Activated CD8-positive, alpha-beta memory T cell treated with anti-CD3 and anti-CD28 coated beads for 24 hours (primary cell): ENCODE measurements around the gene KCNN3.

ENCODE experiments used
- DNase-seq: peaks from one replicate; pipeline ENCODE4 v3.0.0-alpha.2; 2020

Gene KCNN3

GRCh38 chr1:154879038-154879421 is 8.9 kb upstream of the KCNN3 start:
- no peak for DNase-seq

DNA sequence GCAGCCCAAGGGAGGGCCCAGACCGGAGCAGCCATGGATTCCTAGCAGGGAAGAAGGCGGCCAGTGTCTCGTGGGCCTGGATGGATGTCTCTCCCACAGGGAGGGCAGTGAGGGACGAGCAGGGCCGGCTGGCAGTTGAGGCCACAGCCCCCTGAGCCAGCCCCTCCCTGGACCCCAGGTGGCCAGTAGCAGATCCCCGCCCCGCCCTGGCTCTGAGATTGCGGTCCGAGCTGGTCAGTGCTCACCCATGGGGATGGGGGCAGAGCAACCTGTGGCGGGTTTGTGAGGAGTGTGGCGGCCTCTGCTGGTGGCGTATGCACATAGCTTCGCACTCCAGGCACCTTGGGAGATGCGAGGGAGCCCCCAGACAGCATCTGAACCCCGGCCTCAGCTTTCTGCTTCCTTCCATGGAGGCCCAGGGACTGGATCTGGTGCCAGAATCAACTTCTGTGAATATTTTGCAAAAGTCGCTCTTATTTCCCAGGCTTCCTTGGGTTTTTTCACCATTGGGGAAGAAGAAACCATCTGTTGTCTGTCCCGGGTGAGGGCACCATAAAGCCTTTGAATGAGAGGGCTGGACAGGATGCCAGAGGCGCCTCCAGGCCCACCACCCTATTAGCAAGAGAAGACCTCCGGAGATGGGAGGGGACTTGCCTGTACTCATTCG is 8.4 kb upstream of the KCNN3 start:
- DNase-seq: peak; percentile 91

DNA sequence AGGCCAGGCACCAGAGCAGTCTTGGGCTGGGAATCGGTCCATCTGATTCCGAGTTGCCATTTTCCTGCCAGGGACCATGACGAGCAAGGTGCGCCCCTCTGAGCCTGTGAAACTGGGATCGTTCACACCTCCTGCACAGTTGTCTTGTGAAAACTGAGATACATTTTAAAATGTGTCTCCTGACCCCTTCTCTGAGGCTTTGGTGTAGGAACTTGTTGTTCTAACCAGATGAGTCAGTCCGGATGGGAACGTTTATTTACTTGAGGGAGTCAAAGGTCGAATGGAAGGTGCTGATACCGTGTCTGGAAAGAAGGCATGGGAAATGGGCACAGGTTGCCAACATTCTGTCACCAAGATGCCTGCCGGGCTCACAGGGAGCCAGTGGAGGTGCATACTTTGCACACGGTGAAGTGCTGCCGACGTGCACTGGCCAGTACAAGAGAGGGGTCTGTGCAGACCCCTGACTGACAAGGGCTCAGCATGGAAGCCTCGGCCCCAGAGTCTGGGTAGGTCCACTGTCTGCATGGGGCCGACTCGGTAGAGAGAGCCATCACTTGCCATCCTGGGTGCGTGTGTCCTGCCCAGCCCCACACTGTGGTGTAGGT is 7.4 kb upstream of the KCNN3 start:
- DNase-seq: no peak

GRCh38 chr1:154876842-154877369 is 6.8 kb upstream of the KCNN3 start:
- no peak for DNase-seq

- DNase-seq: no peak
Measured at GRCh38 chr1:154874465-154874864, 4.4 kb upstream of the KCNN3 start.

- DNase-seq: no peak
Measured at GRCh38 chr1:154873321-154873950, 3.4 kb upstream of the KCNN3 start.

GRCh38 chr1:154871374-154871773 is 1.3 kb upstream of the KCNN3 start:
- no peak for DNase-seq

- DNase-seq: no peak
Measured at GRCh38 chr1:154870734-154871133, 653 bp upstream of the KCNN3 start.

- no peak for DNase-seq
Measured at GRCh38 chr1:154869351-154870114, 548 bp downstream of the KCNN3 start.

DNA sequence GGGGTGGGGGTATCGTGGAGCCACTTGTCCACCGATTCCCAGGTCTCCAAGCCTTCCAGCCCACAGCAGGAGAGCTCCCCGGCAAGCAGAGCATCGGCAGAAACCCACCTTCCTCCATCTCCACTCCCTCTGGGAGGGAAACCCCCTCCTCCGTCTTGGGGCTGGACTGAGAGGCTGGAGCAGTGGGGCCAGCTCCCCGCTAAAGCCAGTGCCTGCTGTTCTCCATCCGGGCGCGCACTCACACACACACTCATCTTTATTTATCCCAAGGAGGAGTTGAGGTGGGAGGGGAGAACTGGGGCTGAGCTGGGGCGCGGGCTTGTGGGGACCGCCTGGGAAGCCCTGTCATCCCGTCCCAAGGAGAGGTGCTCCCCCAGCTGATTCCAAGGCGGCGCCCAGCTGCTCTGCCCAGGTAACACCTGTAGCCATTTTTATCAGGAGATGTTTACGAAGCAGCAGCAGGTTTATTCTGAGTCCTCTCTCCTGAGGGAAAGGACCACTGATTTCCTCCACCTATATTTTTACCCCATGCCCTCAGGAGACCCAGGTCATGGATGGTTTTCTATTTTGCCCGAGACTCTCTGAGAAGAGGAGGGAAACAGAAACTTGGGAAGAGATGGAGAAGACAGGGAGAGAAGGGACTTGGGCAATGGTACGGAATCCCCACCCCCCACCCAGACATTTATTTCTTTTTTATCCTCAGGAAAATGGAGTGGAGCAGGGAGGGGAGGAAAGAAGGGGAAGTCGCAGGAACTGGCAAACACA is 2.1 kb downstream of the KCNN3 start:
- no peak for DNase-seq

DNA sequence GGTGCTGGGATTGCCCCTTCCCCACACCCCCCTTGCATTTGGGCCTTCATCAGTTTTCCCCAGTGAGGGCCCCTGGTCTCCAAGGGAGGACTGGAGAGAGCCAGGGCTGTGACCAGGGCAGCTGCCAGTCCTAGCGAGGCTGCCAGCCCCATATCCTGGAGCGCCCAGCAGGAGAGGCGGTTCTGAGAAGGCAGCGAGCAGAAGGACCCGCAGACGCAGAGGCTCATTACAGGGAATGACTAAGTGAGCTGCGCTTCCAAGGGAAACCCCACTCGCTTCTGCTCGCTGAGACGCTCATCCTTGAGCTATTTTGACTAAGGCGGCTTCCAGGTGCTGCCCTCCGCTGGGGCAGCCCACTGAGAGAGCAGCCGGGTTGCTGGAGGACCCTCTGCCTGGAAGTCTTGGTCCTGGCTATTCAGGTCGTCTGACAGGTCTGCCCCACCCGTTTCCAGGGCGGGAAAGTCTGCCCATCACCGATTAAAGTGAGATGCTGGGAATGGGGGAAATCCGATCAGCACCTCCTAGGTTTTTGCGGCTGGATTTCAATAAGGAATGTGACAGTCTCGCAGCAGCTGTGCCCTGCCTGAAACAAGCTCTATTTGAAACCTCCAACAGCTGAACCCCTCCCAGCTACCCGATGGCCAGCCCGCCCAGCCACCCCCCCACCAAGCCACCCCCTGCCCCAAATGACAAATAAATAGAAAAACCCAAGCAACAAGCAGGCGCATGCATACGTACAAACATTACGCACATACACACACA is 2.8 kb downstream of the KCNN3 start:
- no peak for DNase-seq

- no peak for DNase-seq
Measured at GRCh38 chr1:154866257-154867063, 3.6 kb downstream of the KCNN3 start.

DNA sequence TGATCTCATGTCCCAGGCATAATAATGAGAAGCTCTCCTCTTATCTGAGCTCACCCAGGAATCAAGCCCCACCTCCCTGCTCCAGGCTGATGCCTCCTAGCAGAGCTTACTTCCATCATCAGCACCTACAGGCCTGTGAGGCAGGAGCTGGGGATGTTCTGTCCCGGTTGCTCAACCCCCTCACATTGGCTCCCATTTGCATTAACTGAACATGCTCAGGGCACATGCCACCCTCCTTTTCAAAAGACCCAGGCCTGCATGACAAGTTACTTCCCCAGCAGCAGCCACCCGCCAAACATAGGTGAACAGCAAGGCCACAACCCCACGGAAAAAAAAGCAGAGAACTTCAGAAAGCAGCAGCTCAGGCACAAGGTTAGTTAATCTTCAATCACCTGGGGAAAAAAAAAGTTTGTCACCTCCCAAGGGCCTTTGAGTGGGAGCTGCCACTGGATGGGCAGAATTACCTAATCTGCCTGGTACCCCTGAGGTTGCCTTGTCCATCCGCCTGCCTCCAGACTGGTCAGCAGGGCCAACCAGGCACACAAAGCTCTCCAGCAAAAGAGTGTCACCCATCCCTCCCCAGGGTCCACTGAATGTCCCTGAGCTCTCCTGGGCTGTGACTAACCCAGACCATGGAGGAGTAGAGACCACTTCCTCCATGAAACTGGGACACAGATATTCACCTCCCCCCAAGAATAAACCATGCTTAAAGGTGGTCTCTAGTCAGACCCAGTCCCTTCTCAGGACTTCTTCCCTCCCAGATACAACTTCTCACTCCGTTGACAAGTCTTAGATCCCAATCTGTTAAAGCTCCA is 4.4 kb downstream of the KCNN3 start:
- DNase-seq: no peak

GRCh38 chr1:154864189-154864975 is 5.7 kb downstream of the KCNN3 start:
- no peak for DNase-seq

DNA sequence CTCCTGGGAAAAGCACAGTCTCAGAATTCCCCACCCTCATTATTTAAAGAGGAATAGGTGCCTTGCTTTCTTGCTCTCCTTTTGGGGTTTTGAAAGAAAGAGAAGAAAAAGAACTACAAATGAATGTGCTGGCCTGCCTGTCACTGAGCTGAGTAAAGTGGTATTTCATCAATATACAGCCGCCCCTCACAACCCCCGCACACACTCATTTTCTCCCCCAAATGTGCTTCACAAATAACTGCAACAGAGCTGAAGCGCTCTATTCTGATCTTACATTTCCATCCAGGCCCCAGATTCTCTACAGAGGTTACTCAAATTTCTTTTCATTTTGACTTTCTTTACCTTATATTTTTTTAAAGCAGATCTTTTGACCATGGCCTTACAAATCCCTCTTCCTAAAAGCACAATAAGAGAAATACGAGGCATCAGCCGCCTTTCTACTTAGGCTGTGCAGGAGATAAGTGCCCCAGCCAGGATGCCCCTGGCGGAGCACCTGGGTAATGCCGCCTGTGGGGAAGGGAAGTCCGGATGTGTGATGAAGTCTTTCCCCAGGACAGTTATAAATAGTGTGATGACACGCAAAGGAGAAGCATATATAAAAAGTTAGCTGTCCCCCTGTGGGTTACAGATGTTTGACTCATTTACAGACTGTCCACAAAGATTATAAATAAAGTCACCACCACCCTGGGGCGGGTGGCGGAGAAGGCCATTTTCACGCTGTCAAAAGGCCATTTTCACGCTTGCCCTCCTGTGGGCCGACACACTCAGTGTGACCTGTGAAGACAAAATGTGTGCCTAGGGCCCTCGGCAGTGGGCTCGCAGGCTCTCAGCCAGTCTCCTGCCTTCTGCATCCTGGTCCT is 6.5 kb downstream of the KCNN3 start:
- no peak for DNase-seq

DNA sequence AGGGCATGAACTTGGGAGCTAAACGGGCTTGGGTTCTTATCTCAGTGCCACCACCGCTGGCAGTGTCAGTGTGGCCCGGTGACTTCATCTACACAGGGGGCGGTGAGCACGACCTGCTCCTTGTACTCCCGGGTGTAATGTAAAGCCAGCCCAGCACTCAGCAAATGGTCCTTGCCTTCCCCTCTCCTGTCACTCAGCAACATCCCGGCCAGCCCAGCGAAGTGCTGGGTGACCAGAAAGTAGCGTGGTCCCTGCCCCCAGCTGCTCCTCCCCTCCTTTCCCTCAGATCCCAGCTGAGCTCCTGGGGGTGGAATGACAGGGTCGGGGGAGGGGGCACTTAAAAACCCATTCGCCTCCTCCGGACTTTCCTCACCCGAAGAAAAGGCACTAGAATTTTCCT is 7.2 kb downstream of the KCNN3 start:
- DNase-seq: no peak

DNA sequence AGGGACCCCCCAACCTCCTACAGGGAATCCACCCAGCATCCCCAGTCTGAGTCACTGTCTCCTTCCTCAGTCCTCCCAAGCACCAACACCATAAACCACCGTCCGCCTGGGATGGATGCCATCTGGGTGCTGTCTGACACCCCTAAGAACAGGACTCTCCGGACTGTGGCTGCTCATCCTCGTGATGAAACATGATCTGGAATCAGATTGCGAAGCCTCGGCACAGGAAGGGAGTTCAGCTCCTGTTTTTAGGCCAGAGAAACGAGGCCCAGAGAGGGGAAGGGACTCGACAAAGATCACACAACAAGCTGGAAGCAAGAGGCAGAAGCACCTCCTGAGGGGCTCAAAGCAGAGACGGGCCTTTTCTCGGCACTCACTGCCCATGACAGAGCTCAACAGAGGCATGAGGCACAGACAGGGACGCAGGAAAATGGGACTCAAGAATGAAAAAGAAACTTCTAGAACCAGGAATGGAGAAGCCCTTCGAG is 8.4 kb downstream of the KCNN3 start:
- no peak for DNase-seq
